Suprapubic skin (tissue), 4 donors: ENCODE data around the gene MYZAP. TPM values are rescaled to one million over a fixed set of nuclear protein-coding genes. Genes with fewer than 3 reads are reported as not detected.

Experiments
- DNase-seq, 2 donors: peaks; one replicate each; pipeline ENCODE4 v3.0.0-alpha.2; 2019; ENCODE audit warnings: low spot score in 2 of 2
- H3K27ac ChIP-seq: fragments of 200-600 bp; sonication (generic); one replicate; pipeline ENCODE4 v1.5.1; 2019
- H3K27me3 ChIP-seq: fragments of 200-600 bp; sonication (generic); one replicate; pipeline ENCODE4 v1.5.1; 2019
- H3K36me3 ChIP-seq: fragments of 200-600 bp; sonication (generic); one replicate; pipeline ENCODE4 v1.5.1; 2019
- H3K4me1 ChIP-seq: fragments of 200-600 bp; sonication (generic); one replicate; pipeline ENCODE4 v1.5.1; 2019
- H3K4me3 ChIP-seq: fragments of 200-600 bp; sonication (generic); one replicate; pipeline ENCODE4 v1.5.1; 2019; ENCODE audit warnings: mild to moderate bottlenecking
- H3K9me3 ChIP-seq: fragments of 200-600 bp; sonication (generic); one replicate; pipeline ENCODE4 v1.5.1; 2019
- EP300 ChIP-seq: sonication (generic); formaldehyde crosslinking; IDR thresholded peaks from one replicate; pipeline ENCODE4 v1.6.1; 2017; ENCODE audit warnings: antibody characterized with exemption
- POLR2A ChIP-seq, 2 donors: fragments of 450-650 bp; IDR thresholded peaks; one replicate each; pipeline ENCODE4 v1.6.1; 2017; ENCODE audit warnings: antibody characterized with exemption in 2 of 2, mild to moderate bottlenecking in 2 of 2, moderate library complexity in 2 of 2
- POLR2AphosphoS5 ChIP-seq, 3 donors: sonication (generic); formaldehyde crosslinking; IDR thresholded peaks; one replicate each; pipeline ENCODE4 v1.6.1; 2017; ENCODE audit warnings: antibody characterized with exemption in 3 of 3
- WGBS: methylation state at CpG from one replicate; pipeline ENCODE4 v1.1.5; 2018; 5-methylcytosine and 5-hydroxymethylcytosine counted together
- total RNA-seq, 4 donors: library from RNA; depleted of rRNA; stranded (reverse); fragments of >200 nt; gene quantifications; one replicate each; pipeline ENCODE4 v1.1.0, GENCODE V29; 2016
- TF ChIP-seq, protein P1 (sequence below), 2 donors: fragments of 200-600 bp in 1 of 2; fragments of 450-650 bp in 1 of 2; sonication (generic) in 1 of 2; IDR thresholded peaks; one replicate each; pipeline ENCODE4 v1.5.1; 2016 to 2019; ENCODE audit warnings: antibody characterized with exemption in 2 of 2, mild to moderate bottlenecking in 1 of 2, moderate library complexity in 1 of 2

MYZAP gene
- total RNA-seq, 4 donors from 2014 or later = 8.6 to 14.9 (median 11.6) TPM

DNA sequence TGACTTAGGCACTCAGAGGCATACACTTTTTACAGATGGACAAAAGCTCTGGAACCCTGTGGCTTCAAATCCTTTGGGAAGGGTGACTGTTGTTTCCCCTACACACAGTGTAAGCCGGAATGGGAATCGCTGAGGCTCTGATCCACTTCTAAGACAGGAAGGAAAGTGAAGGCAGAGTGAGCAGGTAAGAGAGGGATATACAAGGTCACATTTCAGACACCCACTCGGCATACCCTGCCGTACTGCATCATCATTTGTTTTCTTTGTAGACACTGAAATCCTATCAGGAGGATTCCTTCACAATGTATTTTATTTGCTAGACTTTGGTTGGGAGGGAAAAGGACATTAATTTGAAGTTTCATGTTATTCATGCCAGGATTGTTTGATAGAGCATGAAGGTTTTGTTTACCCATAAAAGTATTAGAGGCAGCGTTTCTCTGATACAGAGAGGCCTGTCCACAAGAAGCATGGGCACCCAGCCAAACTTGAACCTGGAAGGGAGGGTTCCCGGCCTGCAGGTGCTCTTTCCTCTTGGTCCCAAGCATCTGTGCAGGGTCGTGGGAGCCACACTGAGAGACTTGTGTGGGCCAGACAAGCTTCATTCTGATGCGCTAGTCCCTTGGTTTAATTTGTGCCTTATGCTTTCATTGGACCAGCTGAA, 92.9 kb downstream of the MYZAP start:
- TF ChIP-seq POLR2AphosphoS5 (IDR thresholded peaks at IDR 0.05) (no peak), POLR2A (IDR thresholded peaks at IDR 0.05) (no peak), EP300 (no peak)
- TF ChIP-seq, protein P1, sequence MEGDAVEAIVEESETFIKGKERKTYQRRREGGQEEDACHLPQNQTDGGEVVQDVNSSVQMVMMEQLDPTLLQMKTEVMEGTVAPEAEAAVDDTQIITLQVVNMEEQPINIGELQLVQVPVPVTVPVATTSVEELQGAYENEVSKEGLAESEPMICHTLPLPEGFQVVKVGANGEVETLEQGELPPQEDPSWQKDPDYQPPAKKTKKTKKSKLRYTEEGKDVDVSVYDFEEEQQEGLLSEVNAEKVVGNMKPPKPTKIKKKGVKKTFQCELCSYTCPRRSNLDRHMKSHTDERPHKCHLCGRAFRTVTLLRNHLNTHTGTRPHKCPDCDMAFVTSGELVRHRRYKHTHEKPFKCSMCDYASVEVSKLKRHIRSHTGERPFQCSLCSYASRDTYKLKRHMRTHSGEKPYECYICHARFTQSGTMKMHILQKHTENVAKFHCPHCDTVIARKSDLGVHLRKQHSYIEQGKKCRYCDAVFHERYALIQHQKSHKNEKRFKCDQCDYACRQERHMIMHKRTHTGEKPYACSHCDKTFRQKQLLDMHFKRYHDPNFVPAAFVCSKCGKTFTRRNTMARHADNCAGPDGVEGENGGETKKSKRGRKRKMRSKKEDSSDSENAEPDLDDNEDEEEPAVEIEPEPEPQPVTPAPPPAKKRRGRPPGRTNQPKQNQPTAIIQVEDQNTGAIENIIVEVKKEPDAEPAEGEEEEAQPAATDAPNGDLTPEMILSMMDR (IDR thresholded peaks at IDR 0.05) = no peak
- no peak for DNase-seq
- H3K36me3 ChIP-seq = no peaks in the 10 kb centered on the region
- H3K27me3 ChIP-seq = no peaks in the 10 kb centered on the region
- 80% methylated on average over 8 of the region's 8 CpGs for WGBS
- no peaks in the 10 kb centered on the region for H3K9me3 ChIP-seq
- no peaks in the 10 kb centered on the region for H3K4me1 ChIP-seq
- H3K4me3 ChIP-seq = no peak overlapping the region
- no peak overlapping the region for H3K27ac ChIP-seq

- no peak overlapping the region for H3K27ac ChIP-seq
- 74% methylated on average over 7 of the region's 7 CpGs for WGBS
- DNase-seq = no peak
These were observed 93.8 kb downstream of the MYZAP start for GRCh38 chr15:57685306-57686095.

DNA sequence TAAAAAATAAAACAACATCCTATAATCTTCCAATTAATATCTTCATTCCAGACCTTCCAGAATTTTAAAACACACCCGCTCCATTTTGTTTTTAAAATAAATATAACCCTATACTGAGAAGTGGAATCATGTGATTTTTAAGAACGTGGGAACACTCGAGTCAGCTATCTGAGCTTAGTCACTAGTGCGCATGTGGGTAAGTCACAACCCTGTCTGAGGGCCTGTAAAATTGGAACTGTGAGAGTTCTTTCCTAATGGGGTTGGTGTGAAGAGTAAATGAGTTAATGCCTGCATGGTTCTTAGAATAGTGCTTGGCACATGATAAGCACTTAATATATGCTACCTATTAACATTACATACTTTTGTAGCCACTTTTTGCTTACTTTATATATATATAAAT, 95.0 kb downstream of the MYZAP start:
- no peaks in the 10 kb centered on the region for H3K9me3 ChIP-seq
- no peaks in the 10 kb centered on the region for H3K36me3 ChIP-seq
- TF ChIP-seq, protein P1 (IDR thresholded peaks at IDR 0.05) = no peak
- TF ChIP-seq EP300 (no peak), POLR2A (IDR thresholded peaks at IDR 0.05) (no peak), POLR2AphosphoS5 (IDR thresholded peaks at IDR 0.05) (no peak)
- no peak overlapping the region for H3K4me3 ChIP-seq
- H3K27me3 ChIP-seq = no peaks in the 10 kb centered on the region
- no peak for DNase-seq
- H3K4me1 ChIP-seq = no peaks in the 10 kb centered on the region
- 83% methylated on average over 4 of the region's 4 CpGs for WGBS
- no peak overlapping the region for H3K27ac ChIP-seq

More at GRCh38 chr15:57685306-57686095, 93.8 kb downstream of the MYZAP start:
- Histone ChIP-seq H3K4me3 (no peak overlapping the region), H3K27me3 (no peaks in the 10 kb centered on the region), H3K4me1 (no peaks in the 10 kb centered on the region), H3K9me3 (no peaks in the 10 kb centered on the region), H3K36me3 (no peaks in the 10 kb centered on the region)
- TF ChIP-seq, protein P1 (IDR thresholded peaks at IDR 0.05) = no peak
- no peak for TF ChIP-seq EP300
- no peak for TF ChIP-seq POLR2A (IDR thresholded peaks at IDR 0.05)
- TF ChIP-seq POLR2AphosphoS5 (IDR thresholded peaks at IDR 0.05) = no peak

DNA sequence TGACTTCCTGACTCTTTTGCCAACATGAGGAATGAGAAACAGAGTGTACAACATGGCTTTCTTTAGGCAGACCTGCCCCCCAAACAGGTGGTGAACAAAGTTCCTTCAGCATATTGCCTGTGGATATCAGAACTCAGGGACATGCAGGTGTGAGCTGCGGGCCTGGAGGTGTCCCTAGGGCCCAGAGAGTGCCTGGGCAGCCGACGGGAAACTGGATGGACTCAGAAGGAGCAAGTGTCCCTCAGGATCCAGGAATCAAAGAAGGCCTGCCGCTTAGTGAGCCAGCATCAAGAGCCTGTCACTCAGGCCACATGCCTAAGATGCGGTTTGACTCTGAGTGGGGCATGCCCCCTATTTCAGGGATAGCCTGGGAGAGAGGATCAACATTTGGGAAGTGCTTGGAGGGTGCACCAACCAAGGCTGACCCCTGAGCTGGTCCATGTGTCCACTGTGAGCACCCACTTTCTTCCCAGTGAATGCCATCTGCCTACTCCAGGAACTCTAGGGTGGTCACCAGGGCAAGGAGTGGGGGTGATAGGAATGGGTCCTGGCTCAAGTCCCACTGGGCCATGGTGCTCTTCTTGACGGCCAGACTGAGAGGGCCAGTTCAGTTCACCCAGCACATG, 98.8 kb downstream of the MYZAP start:
- TF ChIP-seq EP300 (no peak), POLR2A (IDR thresholded peaks at IDR 0.05) (no peak), POLR2AphosphoS5 (IDR thresholded peaks at IDR 0.05) (no peak)
- TF ChIP-seq, protein P1 (IDR thresholded peaks at IDR 0.05) = no peak
- Histone ChIP-seq H3K27me3 (no peaks in the 10 kb centered on the region), H3K36me3 (no peaks in the 10 kb centered on the region), H3K27ac (no peak overlapping the region), H3K4me1 (peaks cover 2% of the 10 kb centered on the region), H3K4me3 (no peak overlapping the region), H3K9me3 (no peaks in the 10 kb centered on the region)
- DNase-seq = no peak
- 91% methylated on average over 6 of the region's 6 CpGs for WGBS

- H3K4me1 ChIP-seq = peaks cover 2% of the 10 kb centered on the region
- DNase-seq = no peak
- H3K27ac ChIP-seq = no peak overlapping the region
- TF ChIP-seq EP300 (no peak), POLR2A (IDR thresholded peaks at IDR 0.05) (no peak), POLR2AphosphoS5 (IDR thresholded peaks at IDR 0.05) (no peak)
- TF ChIP-seq, protein P1 (IDR thresholded peaks at IDR 0.05) = no peak
- H3K27me3 ChIP-seq = no peaks in the 10 kb centered on the region
- WGBS = 91% methylated on average over 1 of the region's 1 CpG
- H3K36me3 ChIP-seq = no peaks in the 10 kb centered on the region
- H3K4me3 ChIP-seq = no peak overlapping the region
- H3K9me3 ChIP-seq = no peaks in the 10 kb centered on the region
These were observed 99.4 kb downstream of the MYZAP start for GRCh38 chr15:57691082-57691481.
